PC-3 (cell line): ENCODE measurements around the gene RHCE.

Experiments
- EZH2 ChIP-seq: fragments of 300-600 bp; sonication (generic); IDR thresholded peaks from one replicate; pipeline ENCODE4 v1.6.1; 2017; ENCODE audit warnings: antibody characterized with exemption, mild to moderate bottlenecking, low read length; ENCODE audit not compliant: unreplicated experiment
- EZH2phosphoT487 ChIP-seq: fragments of 300-600 bp; sonication (generic); IDR thresholded peaks from 2 replicates; pipeline ENCODE4 v1.6.1; 2018; ENCODE audit warnings: mild to moderate bottlenecking, antibody characterized with exemption, low read length, borderline replicate concordance
- TF ChIP-seq, protein P1 (sequence below): fragments of 300-600 bp; sonication (generic); conservative IDR thresholded peaks from 2 replicates; pipeline ENCODE4 v1.5.1; 2017; ENCODE audit warnings: antibody characterized with exemption, low read depth, mild to moderate bottlenecking, low read length

DNA sequence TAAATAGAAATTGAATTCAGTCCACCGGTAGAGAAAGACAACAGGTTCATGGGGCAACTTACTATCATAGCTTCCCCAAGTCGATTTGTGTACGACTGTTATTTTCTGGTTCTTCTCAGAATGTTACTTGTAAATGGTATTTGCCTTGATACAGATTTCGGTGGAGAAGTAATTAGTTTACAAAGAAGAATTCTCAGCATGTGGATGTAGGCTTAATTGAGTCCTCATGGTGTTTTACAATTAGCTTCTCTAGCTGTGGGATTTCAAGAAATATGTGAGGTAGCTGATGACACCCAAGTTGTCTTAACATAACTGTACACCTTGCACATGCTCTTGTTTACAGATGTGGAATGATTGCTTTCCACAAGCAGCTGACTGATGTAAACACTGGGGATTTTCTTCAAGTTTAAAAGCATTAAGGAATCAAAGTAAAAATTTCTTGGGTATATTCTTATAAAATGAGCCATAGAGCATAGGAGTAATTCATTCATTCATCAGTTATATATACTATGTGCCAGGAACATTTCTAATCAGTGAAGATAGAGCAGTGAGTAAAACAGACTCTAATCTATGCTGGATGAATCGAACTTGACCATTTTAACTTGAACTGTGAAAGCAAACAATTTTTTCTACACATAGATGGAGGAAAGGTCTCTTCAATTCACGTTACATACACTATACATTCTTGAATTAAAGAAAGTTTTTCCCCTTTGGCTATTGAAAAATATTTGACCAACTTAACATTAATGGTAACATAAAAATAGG lies 11.5 kb upstream of the RHCE start:
- TF ChIP-seq, protein P1, sequence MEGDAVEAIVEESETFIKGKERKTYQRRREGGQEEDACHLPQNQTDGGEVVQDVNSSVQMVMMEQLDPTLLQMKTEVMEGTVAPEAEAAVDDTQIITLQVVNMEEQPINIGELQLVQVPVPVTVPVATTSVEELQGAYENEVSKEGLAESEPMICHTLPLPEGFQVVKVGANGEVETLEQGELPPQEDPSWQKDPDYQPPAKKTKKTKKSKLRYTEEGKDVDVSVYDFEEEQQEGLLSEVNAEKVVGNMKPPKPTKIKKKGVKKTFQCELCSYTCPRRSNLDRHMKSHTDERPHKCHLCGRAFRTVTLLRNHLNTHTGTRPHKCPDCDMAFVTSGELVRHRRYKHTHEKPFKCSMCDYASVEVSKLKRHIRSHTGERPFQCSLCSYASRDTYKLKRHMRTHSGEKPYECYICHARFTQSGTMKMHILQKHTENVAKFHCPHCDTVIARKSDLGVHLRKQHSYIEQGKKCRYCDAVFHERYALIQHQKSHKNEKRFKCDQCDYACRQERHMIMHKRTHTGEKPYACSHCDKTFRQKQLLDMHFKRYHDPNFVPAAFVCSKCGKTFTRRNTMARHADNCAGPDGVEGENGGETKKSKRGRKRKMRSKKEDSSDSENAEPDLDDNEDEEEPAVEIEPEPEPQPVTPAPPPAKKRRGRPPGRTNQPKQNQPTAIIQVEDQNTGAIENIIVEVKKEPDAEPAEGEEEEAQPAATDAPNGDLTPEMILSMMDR = no peak
- TF ChIP-seq EZH2phosphoT487 = no peak
- no peak for TF ChIP-seq EZH2
